SK-N-MC (cell line): ENCODE data around the gene SNRPD1.

Experiments used
- EZH2 ChIP-seq: fragments of 200-600 bp; sonication (generic); IDR thresholded peaks from one replicate; pipeline ENCODE4 v1.6.1; 2017; ENCODE audit warnings: antibody characterized with exemption
- FOXP2 ChIP-seq: optimal IDR thresholded peaks from 2 replicates; pipeline ENCODE3; 2011; ENCODE audit warnings: mild to moderate bottlenecking, moderate library complexity; ENCODE audit not compliant: insufficient read depth; ENCODE audit errors: extremely low read length, control extremely low read depth
- POLR2AphosphoS5 ChIP-seq: IDR thresholded peaks from 2 replicates; pipeline ENCODE4 v1.6.1; 2012; ENCODE audit warnings: mild to moderate bottlenecking, low read depth, low read length, borderline replicate concordance

- TF ChIP-seq POLR2AphosphoS5: no peak
- no peak for TF ChIP-seq EZH2
- TF ChIP-seq FOXP2: no peak
Measured at GRCh38 chr18:21638822-21639221, 26.7 kb downstream of the SNRPD1 start.
